GM19463 (cell line): ENCODE measurements around the gene SNX27.

ENCODE experiments used
- ATAC-seq: cut with Tn5 transposase; IDR thresholded peaks from one replicate; pipeline ENCODE4 v1.9.1; 2021; ENCODE audit warnings: mild to moderate bottlenecking, moderate library complexity; ENCODE audit not compliant: unreplicated experiment

SNX27 gene

GRCh38 chr1:151702936-151703335 is 91.1 kb downstream of the SNX27 start:
- ATAC-seq, result no peak

GRCh38 chr1:151703813-151704212 is 92.0 kb downstream of the SNX27 start:
- no peak for ATAC-seq

GRCh38 chr1:151704246-151704645 is 92.4 kb downstream of the SNX27 start:
- no peak for ATAC-seq

- no peak for ATAC-seq
These were observed 93.3 kb downstream of the SNX27 start for GRCh38 chr1:151705146-151705545.

- no peak for ATAC-seq
These were observed 94.1 kb downstream of the SNX27 start for GRCh38 chr1:151705753-151706463.

- ATAC-seq, result no peak
These were observed 94.9 kb downstream of the SNX27 start for GRCh38 chr1:151706464-151707415.

- ATAC-seq, result no peak
These were observed 95.8 kb downstream of the SNX27 start for GRCh38 chr1:151707541-151708065.

GRCh38 chr1:151708891-151709290 is 97.0 kb downstream of the SNX27 start:
- no peak for ATAC-seq

GRCh38 chr1:151710187-151710840 is 98.5 kb downstream of the SNX27 start:
- no peak for ATAC-seq

GRCh38 chr1:151711044-151711800 is 99.4 kb downstream of the SNX27 start:
- ATAC-seq, result no peak

GRCh38 chr1:151711951-151712350 is 100.1 kb downstream of the SNX27 start:
- no peak for ATAC-seq

- ATAC-seq, result no peak
These were observed 101.2 kb downstream of the SNX27 start for GRCh38 chr1:151713044-151713443.

GRCh38 chr1:151713874-151714273 is 102.0 kb downstream of the SNX27 start:
- ATAC-seq, result no peak

GRCh38 chr1:151714820-151715725 is 103.2 kb downstream of the SNX27 start:
- ATAC-seq, result no peak

GRCh38 chr1:151715726-151716404 is 104.0 kb downstream of the SNX27 start:
- ATAC-seq, result no peak

- no peak for ATAC-seq
These were observed 104.5 kb downstream of the SNX27 start for GRCh38 chr1:151716405-151716762.

- ATAC-seq, result no peak
These were observed 105.2 kb downstream of the SNX27 start, which contains the start of gene CELF3 for GRCh38 chr1:151716771-151717631. Gene CELF3, minus strand, starts transcription at chr1:151716803. Its CDS starts 783 bp downstream, at chr1:151716020.

GRCh38 chr1:151718011-151718431 is 106.2 kb downstream of the SNX27 start:
- no peak for ATAC-seq
